Heart left ventricle (tissue), 13 donors: Measurements from ENCODE around the gene CEP112.

Experiments
- POLR2A ChIP-seq, 2 donors: fragments of 450-650 bp; IDR thresholded peaks; one replicate each; pipeline ENCODE4 v1.6.1; 2017; ENCODE audit warnings: antibody characterized with exemption in 2 of 2, mild to moderate bottlenecking in 2 of 2, moderate library complexity in 2 of 2
- TF ChIP-seq, protein P1 (sequence below), 12 donors: fragments of 200-600 bp; sonication (generic) in 4 of 12; IDR thresholded peaks; one replicate each; pipeline versions ENCODE4 v1.5.0 to v1.8.0; 2018 to 2022; ENCODE audit warnings: antibody characterized with exemption in 12 of 12, mild to moderate bottlenecking in 5 of 12
- donor health status: ischemic (EF 13 %, LVEDD 7.1; RV severe dilation, severe dysfunction).
- donor health status: DM: no; HTN: yes; CAD: no.
- donor health status: DM: no; HTN: no; CAD: no.
- donor health status: ischemic (EF 25% LVEDD 6.9; RV normal size, moderate dysfunction).
- donor health status: ischemic (EF 25% LVEDD 5.7; RV mildly dilated, moderate dysfunction).
- donor health status: ischemic (EF 35%, LVEDD 5.7; RV mildly dilated, moderate dysfunction).
- donor health status: nonischemic (EF 11% LVEDD 7.7; RV severe dilation, severe dysfunction).
- donor health status: DM: yes; HTN: yes; CAD: no.
- donor health status: PGD.
- donor health status: ischemic (EF 29% LVEDD 5.4; RV normal size, mild dysfunction).
- donor health status: nonischemic (EF 23%, LVEDD 6.1; RV moderate dilation, normal function).

DNA sequence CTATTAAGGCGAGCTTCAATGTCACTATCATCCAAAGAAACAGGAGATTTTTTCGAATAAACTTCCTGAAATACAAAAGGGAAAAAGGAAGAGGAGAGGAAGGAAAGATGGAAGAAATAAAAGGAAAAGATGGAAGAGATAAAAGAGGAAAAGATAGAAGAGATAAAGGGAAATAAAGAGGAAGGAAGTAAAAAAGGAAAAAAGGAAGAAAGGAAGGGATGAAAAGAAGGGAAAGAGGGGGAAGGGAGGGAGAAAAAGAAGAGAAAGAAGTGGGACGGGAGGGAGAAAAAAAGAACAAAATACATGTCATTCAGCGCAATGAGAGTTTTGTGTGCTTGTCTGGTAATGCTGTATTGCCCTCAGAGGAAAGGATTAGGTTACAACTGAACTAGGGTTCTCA lies 62.2 kb downstream of the CEP112 start:
- TF ChIP-seq, protein P1, sequence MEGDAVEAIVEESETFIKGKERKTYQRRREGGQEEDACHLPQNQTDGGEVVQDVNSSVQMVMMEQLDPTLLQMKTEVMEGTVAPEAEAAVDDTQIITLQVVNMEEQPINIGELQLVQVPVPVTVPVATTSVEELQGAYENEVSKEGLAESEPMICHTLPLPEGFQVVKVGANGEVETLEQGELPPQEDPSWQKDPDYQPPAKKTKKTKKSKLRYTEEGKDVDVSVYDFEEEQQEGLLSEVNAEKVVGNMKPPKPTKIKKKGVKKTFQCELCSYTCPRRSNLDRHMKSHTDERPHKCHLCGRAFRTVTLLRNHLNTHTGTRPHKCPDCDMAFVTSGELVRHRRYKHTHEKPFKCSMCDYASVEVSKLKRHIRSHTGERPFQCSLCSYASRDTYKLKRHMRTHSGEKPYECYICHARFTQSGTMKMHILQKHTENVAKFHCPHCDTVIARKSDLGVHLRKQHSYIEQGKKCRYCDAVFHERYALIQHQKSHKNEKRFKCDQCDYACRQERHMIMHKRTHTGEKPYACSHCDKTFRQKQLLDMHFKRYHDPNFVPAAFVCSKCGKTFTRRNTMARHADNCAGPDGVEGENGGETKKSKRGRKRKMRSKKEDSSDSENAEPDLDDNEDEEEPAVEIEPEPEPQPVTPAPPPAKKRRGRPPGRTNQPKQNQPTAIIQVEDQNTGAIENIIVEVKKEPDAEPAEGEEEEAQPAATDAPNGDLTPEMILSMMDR (IDR thresholded peaks at IDR 0.05): no peak
- TF ChIP-seq POLR2A (IDR thresholded peaks at IDR 0.05): no peak
